ENCODE measurements around the gene MTG2. TPM values are rescaled to one million over a fixed set of nuclear protein-coding genes. Genes with fewer than 3 reads are reported as not detected.

MTG2 gene
- total RNA-seq, 3 donors from 2014 or later: 16.3 to 32.1 (median 25.6) TPM

DNA sequence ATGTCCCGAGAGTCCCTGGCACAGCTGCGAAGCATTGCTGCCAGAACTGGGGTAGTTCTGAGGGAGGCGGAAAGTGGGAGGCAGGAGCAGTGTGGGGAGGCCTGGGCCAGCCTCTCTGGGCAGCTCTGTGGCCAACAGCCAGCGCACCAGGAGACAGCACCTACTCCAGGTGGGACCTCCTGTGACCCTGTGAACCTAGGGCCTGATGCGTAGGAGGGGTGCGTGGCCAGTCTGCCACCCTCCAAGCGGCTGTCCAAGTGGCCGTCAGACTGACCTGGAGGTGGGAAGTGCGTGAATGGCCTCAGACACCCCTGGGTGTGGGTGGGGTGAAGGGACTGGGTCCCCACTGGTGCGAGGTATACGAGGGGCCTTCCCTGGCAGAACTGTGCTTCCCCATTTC, 23.8 kb upstream of the MTG2 start:
- no peaks in the 10 kb centered on the region for H3K9me3 ChIP-seq
- intact Hi-C loops (cut with DNase I; ENCODE audit: low total_unique reads): no loop called here

DNA sequence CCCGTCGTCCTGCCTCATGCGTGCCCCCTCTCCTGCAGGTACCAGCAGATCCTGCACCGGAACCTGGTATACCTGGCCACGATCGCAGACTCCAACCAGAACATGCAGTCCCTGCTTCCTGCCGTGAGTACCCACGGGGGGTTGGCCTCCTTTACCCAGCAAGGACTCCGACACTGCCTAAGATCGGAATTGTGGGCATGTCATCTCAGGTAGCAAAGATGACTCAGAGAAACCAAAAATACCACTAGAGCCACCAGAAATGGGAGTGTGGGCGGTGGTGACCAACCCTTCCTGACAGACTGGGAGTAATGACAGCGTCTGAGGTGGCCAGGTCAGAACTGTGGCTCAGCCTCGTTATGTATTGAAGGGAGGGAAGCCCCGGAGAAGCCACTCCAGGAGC, 23.0 kb upstream of the MTG2 start:
- DNase-seq (ENCODE audit: low spot score in 2 of 2): peak in 1 of 2 donors; percentile 84
- intact Hi-C loops (cut with DNase I; ENCODE audit: low total_unique reads): no loop called here
- no peaks in the 10 kb centered on the region for H3K36me3 ChIP-seq

More for the DNA sequence above, 23.8 kb upstream of the MTG2 start:
- Histone ChIP-seq H3K4me1 (no peaks in the 10 kb centered on the region), H3K27me3 (no peaks in the 10 kb centered on the region), H3K36me3 (no peaks in the 10 kb centered on the region), H3K4me3 (no peak overlapping the region), H3K27ac (peak overlapping the region; percentile 36 to 39)
- DNase-seq (ENCODE audit: low spot score in 2 of 2): no peak
- TF ChIP-seq, protein P1, sequence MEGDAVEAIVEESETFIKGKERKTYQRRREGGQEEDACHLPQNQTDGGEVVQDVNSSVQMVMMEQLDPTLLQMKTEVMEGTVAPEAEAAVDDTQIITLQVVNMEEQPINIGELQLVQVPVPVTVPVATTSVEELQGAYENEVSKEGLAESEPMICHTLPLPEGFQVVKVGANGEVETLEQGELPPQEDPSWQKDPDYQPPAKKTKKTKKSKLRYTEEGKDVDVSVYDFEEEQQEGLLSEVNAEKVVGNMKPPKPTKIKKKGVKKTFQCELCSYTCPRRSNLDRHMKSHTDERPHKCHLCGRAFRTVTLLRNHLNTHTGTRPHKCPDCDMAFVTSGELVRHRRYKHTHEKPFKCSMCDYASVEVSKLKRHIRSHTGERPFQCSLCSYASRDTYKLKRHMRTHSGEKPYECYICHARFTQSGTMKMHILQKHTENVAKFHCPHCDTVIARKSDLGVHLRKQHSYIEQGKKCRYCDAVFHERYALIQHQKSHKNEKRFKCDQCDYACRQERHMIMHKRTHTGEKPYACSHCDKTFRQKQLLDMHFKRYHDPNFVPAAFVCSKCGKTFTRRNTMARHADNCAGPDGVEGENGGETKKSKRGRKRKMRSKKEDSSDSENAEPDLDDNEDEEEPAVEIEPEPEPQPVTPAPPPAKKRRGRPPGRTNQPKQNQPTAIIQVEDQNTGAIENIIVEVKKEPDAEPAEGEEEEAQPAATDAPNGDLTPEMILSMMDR (IDR thresholded peaks at IDR 0.05): no peak
- no peak for TF ChIP-seq POLR2A (IDR thresholded peaks at IDR 0.05)

DNA sequence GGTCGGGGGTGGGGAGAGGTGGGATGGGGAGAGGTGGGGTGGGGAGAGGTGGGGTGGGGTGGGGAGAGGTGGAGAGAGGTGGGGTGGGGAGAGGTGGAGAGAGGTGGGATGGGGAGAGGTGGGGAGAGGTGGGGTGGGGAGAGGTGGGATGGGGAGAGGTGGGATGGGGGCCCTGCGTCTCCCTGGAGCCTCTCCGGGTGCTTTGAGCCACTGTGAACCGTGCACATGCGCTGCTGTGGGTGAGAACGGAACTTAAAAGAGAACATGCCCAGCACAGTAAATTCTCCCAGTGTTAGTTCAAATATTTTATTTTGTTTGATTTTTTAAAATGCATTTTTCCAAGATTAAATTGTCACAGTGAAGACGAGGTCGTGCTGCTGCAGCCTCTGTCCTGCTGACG, 22.6 kb upstream of the MTG2 start:
- H3K4me3 ChIP-seq: no peak overlapping the region
- peak overlapping the region in 1 of 2 donors; percentile 39 for H3K27ac ChIP-seq
- H3K36me3 ChIP-seq: no peaks in the 10 kb centered on the region
- intact Hi-C loops (cut with DNase I; ENCODE audit: low total_unique reads): no loop called here
- TF ChIP-seq POLR2AphosphoS5 (IDR thresholded peaks at IDR 0.05) (no peak), POLR2A (IDR thresholded peaks at IDR 0.05) (no peak)
- TF ChIP-seq, protein P1 (IDR thresholded peaks at IDR 0.05): no peak
- no peaks in the 10 kb centered on the region for H3K4me1 ChIP-seq
- H3K27me3 ChIP-seq: no peaks in the 10 kb centered on the region
- no peak for DNase-seq (ENCODE audit: low spot score in 2 of 2)
- H3K9me3 ChIP-seq: no peaks in the 10 kb centered on the region

More for the DNA sequence above, 23.0 kb upstream of the MTG2 start:
- H3K4me3 ChIP-seq: no peak overlapping the region
- no peaks in the 10 kb centered on the region for H3K27me3 ChIP-seq
- H3K4me1 ChIP-seq: no peaks in the 10 kb centered on the region
- peak overlapping the region in 1 of 2 donors; percentile 39 for H3K27ac ChIP-seq
- TF ChIP-seq, protein P1 (IDR thresholded peaks at IDR 0.05): peak in 1 of 3 donors; percentile 16
- no peak for TF ChIP-seq POLR2A (IDR thresholded peaks at IDR 0.05)
- no peak for TF ChIP-seq POLR2AphosphoS5 (IDR thresholded peaks at IDR 0.05)
- H3K9me3 ChIP-seq: no peaks in the 10 kb centered on the region

DNA sequence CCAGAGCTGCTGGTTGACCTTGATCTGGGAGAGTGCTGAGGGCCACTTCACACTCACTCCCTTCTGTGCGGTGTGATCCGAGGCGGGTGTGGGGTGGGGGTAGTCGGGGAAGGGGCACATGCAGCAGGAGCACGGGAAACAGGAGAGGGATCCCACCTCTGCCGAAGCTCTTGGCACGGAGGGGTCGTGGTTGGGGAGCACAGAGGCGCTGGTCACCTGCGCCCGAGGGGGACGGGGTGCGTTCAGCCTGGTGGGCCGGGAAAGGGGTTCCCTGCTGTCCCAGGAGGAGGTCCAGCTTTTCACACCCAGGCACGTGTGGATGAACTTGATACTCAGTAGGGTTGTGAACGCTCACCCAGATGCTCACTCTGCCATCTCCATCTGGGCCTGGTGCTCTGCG, 22.0 kb upstream of the MTG2 start:
- Histone ChIP-seq H3K27ac (peak overlapping the region; percentile 4 to 21), H3K4me3 (no peak overlapping the region), H3K36me3 (peaks cover 1% of the 10 kb centered on the region), H3K9me3 (no peaks in the 10 kb centered on the region), H3K4me1 (no peaks in the 10 kb centered on the region), H3K27me3 (no peaks in the 10 kb centered on the region)
- TF ChIP-seq POLR2AphosphoS5 (IDR thresholded peaks at IDR 0.05): no peak
- TF ChIP-seq, protein P1 (IDR thresholded peaks at IDR 0.05): no peak
- TF ChIP-seq POLR2A (IDR thresholded peaks at IDR 0.05): no peak
- intact Hi-C loops (cut with DNase I; ENCODE audit: low total_unique reads): no loop called here
- no peak for DNase-seq (ENCODE audit: low spot score in 2 of 2)

DNA sequence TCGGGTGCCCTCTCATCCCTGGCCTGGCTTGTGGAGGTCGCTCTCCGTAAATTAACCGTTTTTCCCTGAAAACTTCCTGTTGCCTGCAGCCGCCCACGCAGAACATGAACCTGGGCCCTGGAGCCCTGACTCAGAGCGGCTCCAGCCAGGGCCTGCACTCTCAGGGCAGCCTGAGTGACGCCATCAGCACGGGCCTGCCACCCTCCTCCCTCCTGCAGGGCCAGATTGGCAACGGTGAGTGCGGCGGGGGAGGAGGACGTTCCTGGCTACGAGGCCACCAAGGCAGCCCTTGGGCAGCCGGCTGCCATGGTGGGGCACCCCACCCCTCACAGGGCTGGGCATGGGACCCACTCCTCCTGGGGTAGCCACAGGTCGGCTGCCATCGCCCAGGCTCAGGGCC, 21.5 kb upstream of the MTG2 start:
- Histone ChIP-seq H3K4me1 (no peaks in the 10 kb centered on the region), H3K27ac (peak overlapping the region; percentile 4 to 21), H3K27me3 (no peaks in the 10 kb centered on the region), H3K36me3 (peaks cover 3% of the 10 kb centered on the region), H3K9me3 (no peaks in the 10 kb centered on the region), H3K4me3 (no peak overlapping the region)
- DNase-seq (ENCODE audit: low spot score in 2 of 2): peak in 1 of 2 donors; percentile 60
- TF ChIP-seq POLR2AphosphoS5 (IDR thresholded peaks at IDR 0.05) (no peak), POLR2A (IDR thresholded peaks at IDR 0.05) (no peak)
- TF ChIP-seq, protein P1 (IDR thresholded peaks at IDR 0.05): no peak
- intact Hi-C loops (cut with DNase I; ENCODE audit: low total_unique reads): no loop called here
